CD4-positive, alpha-beta T cell treated with Interleukin-17A for 1 hour (primary cell): ENCODE measurements around the gene ALPP.
"Not testable (repeated sequence)": the region's sequence is repeated elsewhere in the genome, so short reads cannot be mapped to it uniquely, and the experiment has no call there.

Source experiments
- DNase-seq: peaks from one replicate; pipeline ENCODE4 v3.0.0-alpha.2; 2020

The ALPP gene

GRCh38 chr2:232378735-232379151, at the start of gene ALPP:
TSS of gene ALPP (plus strand) at chr2:232378751. CDS start at chr2:232378803, 52 bp downstream.
- not testable (repeated sequence) for DNase-seq

- no peak for DNase-seq
Observed at GRCh38 chr2:232329716-232330067, 48.9 kb upstream of the ALPP start.

- DNase-seq, result no peak
Observed at GRCh38 chr2:232330068-232330999, 48.2 kb upstream of the ALPP start.

- not testable (repeated sequence) for DNase-seq
Observed at GRCh38 chr2:232331061-232331460, 47.5 kb upstream of the ALPP start.

- not testable (repeated sequence) for DNase-seq
Observed at GRCh38 chr2:232331641-232332040, 46.9 kb upstream of the ALPP start.

GRCh38 chr2:232332244-232332939, 46.2 kb upstream of the ALPP start:
- not testable (repeated sequence) for DNase-seq

- DNase-seq, result no peak
Observed at GRCh38 chr2:232332940-232333259, 45.7 kb upstream of the ALPP start.

GRCh38 chr2:232333361-232334135, 45.0 kb upstream of the ALPP start:
- no peak for DNase-seq

GRCh38 chr2:232334136-232334884, 44.2 kb upstream of the ALPP start:
- DNase-seq, result not testable (repeated sequence)

- DNase-seq, result not testable (repeated sequence)
Observed at GRCh38 chr2:232334885-232335205, 43.7 kb upstream of the ALPP start.

GRCh38 chr2:232335206-232335858, 43.2 kb upstream of the ALPP start:
- not testable (repeated sequence) for DNase-seq

GRCh38 chr2:232335859-232336215, 42.7 kb upstream of the ALPP start:
- no peak for DNase-seq

- DNase-seq, result no peak
Observed at GRCh38 chr2:232336241-232336736, 42.3 kb upstream of the ALPP start.

- DNase-seq, result no peak
Observed at GRCh38 chr2:232336981-232337720, 41.4 kb upstream of the ALPP start.

GRCh38 chr2:232338094-232338758, 40.3 kb upstream of the ALPP start:
- not testable (repeated sequence) for DNase-seq

GRCh38 chr2:232338759-232339106, 39.8 kb upstream of the ALPP start:
- no peak for DNase-seq

GRCh38 chr2:232339121-232340081, 39.1 kb upstream of the ALPP start:
- DNase-seq, result no peak

- no peak for DNase-seq
Observed at GRCh38 chr2:232340171-232340935, 38.2 kb upstream of the ALPP start.
